Gastrocnemius medialis (tissue), 4 donors: ENCODE results near the gene POC5. TPM values are rescaled to one million over a fixed set of nuclear protein-coding genes. Genes with fewer than 3 reads are reported as not detected.

Source experiments
- ATAC-seq, 2 donors: fragments of 150-250 bp; one replicate each; pipeline ENCODE4 v1.9.1; 2016
- DNase-seq, 2 donors: peaks; one replicate each; pipeline ENCODE4 v3.0.0-alpha.2; 2019
- H3K27ac ChIP-seq, 4 donors: fragments of 200-600 bp; sonication (generic); 1 replicate in 1 of 4; 2 replicates in 3 of 4; pipeline ENCODE4 v1.5.1; 2016 to 2018; ENCODE audit warnings: mild to moderate bottlenecking in 2 of 4, moderate library complexity in 1 of 4
- H3K27me3 ChIP-seq, 3 donors: fragments of 200-600 bp; sonication (generic) in 2 of 3; 1 replicate in 1 of 3; 2 replicates in 2 of 3; pipeline versions ENCODE4 v1.5.1 to v1.6.0; 2016 to 2019; ENCODE audit warnings: mild to moderate bottlenecking in 1 of 3, moderate library complexity in 1 of 3
- H3K36me3 ChIP-seq, 2 donors: fragments of 200-600 bp; sonication (generic) in 1 of 2; one replicate each; pipeline ENCODE4 v1.5.1; 2017 to 2018
- H3K4me1 ChIP-seq, 2 donors: fragments of 200-600 bp; sonication (generic) in 1 of 2; one replicate each; pipeline ENCODE4 v1.5.1; 2016 to 2017; ENCODE audit warnings: mild to moderate bottlenecking in 2 of 2
- H3K4me3 ChIP-seq, 4 donors: fragments of 200-600 bp; sonication (generic) in 3 of 4; 1 replicate in 1 of 4; 2 replicates in 3 of 4; pipeline ENCODE4 v1.5.1; 2016 to 2019; ENCODE audit warnings: mild to moderate bottlenecking in 2 of 4
- H3K9me3 ChIP-seq, 3 donors: fragments of 200-600 bp; sonication (generic) in 2 of 3; 1 replicate in 1 of 3; 2 replicates in 2 of 3; pipeline ENCODE4 v1.5.1; 2016 to 2019
- POLR2A ChIP-seq, 2 donors: fragments of 450-650 bp; IDR thresholded peaks; one replicate each; pipeline ENCODE4 v1.6.1; 2017; ENCODE audit warnings: antibody characterized with exemption in 2 of 2, mild to moderate bottlenecking in 2 of 2, moderate library complexity in 2 of 2
- in situ Hi-C, 4 donors: fragments of 200-750 bp; cut with MboI; loops; one replicate each; pipeline versions ENCODE4 v1.15.0 to v1.8.0; 2017; ENCODE audit warnings: low sequenced_read_pairs in 4 of 4
- intact Hi-C: fragments of 100-400 bp; cut with DNase I; formaldehyde crosslinking; loops from one replicate; pipeline ENCODE4 v1.15.1; 2023; ENCODE audit warnings: low total_unique reads
- total RNA-seq, 4 donors: library from RNA; depleted of rRNA; stranded (reverse); fragments of >200 nt; gene quantifications; one replicate each; pipeline versions ENCODE4 v1.1.0 to v1.2.3, GENCODE V29; 2016
- TF ChIP-seq, protein P1 (sequence below), 5 experiments: fragments of 450-650 bp in 3 of 5; fragments of 200-600 bp in 2 of 5; sonication (generic) in 2 of 5; IDR thresholded peaks in 4 of 5; conservative IDR thresholded peaks in 1 of 5; 1 replicate in 4 of 5; 2 replicates in 1 of 5; pipeline ENCODE4 v1.5.1; 2016 to 2019; ENCODE audit warnings: antibody characterized with exemption in 5 of 5, mild to moderate bottlenecking in 3 of 5, moderate library complexity in 3 of 5

POC5 gene
- total RNA-seq, 4 donors from 2014 or later: 4.1 to 7.3 (median 5.4) TPM

DNA sequence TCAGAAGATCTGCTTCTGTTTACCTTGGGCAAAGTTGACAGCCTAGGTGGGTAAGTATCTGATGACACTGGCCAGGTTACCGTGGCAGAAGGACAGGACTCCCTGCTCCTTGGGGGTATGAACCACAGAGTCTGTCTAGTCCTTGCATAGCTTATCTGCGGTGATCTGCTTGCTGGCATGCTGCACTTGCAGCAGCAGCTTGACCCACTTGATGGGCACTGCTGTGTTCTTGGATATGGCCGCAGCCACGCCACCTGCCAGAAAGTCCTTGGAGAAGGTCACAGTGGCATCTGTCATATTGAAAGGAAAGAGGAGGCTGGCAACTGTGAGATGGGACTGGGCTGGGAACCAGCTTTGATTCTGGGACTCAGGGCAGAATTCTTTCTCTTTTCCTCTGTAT is 35.9 kb upstream of the POC5 start:
- in situ Hi-C loops (no loop called here), intact Hi-C loops (no loop called here)
- no peak overlapping the region for H3K27ac ChIP-seq
- ATAC-seq: no peak
- TF ChIP-seq POLR2A (IDR thresholded peaks at IDR 0.05): no peak
- TF ChIP-seq, protein P1, sequence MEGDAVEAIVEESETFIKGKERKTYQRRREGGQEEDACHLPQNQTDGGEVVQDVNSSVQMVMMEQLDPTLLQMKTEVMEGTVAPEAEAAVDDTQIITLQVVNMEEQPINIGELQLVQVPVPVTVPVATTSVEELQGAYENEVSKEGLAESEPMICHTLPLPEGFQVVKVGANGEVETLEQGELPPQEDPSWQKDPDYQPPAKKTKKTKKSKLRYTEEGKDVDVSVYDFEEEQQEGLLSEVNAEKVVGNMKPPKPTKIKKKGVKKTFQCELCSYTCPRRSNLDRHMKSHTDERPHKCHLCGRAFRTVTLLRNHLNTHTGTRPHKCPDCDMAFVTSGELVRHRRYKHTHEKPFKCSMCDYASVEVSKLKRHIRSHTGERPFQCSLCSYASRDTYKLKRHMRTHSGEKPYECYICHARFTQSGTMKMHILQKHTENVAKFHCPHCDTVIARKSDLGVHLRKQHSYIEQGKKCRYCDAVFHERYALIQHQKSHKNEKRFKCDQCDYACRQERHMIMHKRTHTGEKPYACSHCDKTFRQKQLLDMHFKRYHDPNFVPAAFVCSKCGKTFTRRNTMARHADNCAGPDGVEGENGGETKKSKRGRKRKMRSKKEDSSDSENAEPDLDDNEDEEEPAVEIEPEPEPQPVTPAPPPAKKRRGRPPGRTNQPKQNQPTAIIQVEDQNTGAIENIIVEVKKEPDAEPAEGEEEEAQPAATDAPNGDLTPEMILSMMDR (IDR thresholded peaks at IDR 0.05 in 4 of 5, conservative IDR thresholded peaks at IDR 0.05 in 1 of 5): no peak
- no peaks in the 10 kb centered on the region for H3K36me3 ChIP-seq
- H3K27me3 ChIP-seq: no peaks in the 10 kb centered on the region
- H3K9me3 ChIP-seq: no peaks in the 10 kb centered on the region
- no peaks in the 10 kb centered on the region for H3K4me1 ChIP-seq
- no peak overlapping the region for H3K4me3 ChIP-seq
- DNase-seq: no peak

DNA sequence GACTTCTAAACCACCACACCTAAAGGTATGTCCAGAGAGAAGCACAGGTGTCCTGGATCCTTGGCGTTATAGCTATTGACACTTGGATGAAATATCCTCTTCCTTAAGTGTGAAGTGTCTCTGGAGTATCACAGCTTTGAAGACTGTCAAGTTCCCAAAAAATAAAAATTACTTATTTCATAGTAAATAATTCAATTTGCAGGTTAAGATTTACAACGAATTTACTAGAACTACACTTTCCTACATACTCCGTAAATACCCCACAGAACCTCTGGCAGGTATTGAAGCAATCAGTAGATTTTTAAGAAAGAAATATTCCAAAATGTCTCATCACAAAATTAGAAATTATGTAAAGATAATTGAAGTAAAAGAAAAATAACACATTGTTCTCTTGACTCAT is 27.1 kb upstream of the POC5 start:
- ATAC-seq: no peak
- in situ Hi-C loops: no loop called here

DNA sequence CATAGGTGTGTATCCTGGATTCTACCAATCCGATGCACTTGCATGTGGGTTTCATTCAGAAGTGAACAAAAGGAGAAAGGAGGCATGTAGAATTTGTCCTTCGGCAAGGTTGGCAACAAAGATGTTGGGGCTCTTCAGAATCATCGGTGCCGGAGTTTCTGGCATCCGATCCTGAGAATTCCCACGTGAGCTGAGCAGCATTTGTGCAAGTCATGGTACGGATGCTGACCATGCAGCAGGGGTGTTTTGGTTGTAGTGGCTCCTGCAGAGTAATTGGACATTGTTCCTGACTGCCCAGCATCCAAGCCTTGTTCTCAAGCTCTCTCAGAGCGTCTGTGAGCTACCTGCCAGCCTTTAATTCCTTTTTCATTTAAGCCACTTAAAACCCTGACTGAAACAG is 19.0 kb upstream of the POC5 start:
- no peak for DNase-seq
- TF ChIP-seq, protein P1 (IDR thresholded peaks at IDR 0.05 in 4 of 5, conservative IDR thresholded peaks at IDR 0.05 in 1 of 5): no peak
- TF ChIP-seq POLR2A (IDR thresholded peaks at IDR 0.05): no peak
- Histone ChIP-seq H3K4me3 (no peak overlapping the region), H3K27me3 (no peaks in the 10 kb centered on the region), H3K9me3 (no peaks in the 10 kb centered on the region), H3K27ac (no peak overlapping the region), H3K4me1 (no peaks in the 10 kb centered on the region), H3K36me3 (no peaks in the 10 kb centered on the region)
- no peak for ATAC-seq
- in situ Hi-C loops (no loop called here), intact Hi-C loops (no loop called here)

More for the DNA sequence above, 27.1 kb upstream of the POC5 start:
- no peaks in the 10 kb centered on the region for H3K36me3 ChIP-seq
- H3K9me3 ChIP-seq: no peaks in the 10 kb centered on the region
- intact Hi-C loops: no loop called here
- no peak overlapping the region for H3K4me3 ChIP-seq
- no peaks in the 10 kb centered on the region for H3K4me1 ChIP-seq
- DNase-seq: no peak
- no peaks in the 10 kb centered on the region for H3K27me3 ChIP-seq
- TF ChIP-seq, protein P1 (IDR thresholded peaks at IDR 0.05 in 4 of 5, conservative IDR thresholded peaks at IDR 0.05 in 1 of 5): no peak
- TF ChIP-seq POLR2A (IDR thresholded peaks at IDR 0.05): no peak
- no peak overlapping the region for H3K27ac ChIP-seq

DNA sequence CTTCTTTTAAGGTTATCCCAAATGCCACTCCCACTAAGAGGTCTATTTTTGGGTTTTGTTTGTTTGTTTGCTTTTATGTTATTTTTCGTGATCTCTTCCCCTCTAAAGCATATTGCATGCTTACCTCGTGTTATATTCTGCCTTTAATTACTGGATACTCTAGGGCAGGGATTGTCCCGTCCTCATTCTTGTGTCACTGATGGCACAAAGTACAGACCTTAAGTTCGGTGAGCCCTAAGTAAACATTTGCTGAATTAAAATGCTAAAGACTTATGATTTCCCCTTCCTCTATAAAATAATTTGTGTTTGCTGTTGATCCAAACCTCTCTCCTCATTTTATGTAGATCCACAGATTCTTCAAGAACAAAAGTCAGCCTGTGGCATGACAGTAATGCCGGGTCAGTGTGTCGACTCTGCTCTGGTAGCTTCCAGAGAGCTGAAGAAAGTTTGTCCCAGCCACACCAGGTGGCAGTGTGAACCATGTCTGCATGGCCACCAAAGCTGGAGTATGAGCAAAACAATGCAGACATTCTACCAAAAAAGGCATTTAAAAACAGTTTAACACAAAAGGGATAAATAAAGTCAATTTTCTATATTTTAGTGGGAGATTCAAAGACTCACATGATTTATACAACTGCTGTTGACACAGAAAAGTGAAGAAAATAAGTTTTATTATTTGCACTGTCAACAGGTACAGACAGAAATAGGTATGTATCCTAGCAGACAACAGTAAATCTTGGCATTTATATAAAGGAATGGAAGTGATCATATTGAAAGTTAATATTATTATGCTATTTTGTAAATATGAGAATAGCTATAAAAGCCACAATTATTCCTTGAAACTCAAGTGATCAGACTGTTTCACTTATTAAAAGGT is 17.9 kb upstream of the POC5 start:
- in situ Hi-C loops: no loop called here
- no peak for DNase-seq
- no peak for ATAC-seq
- H3K9me3 ChIP-seq: no peaks in the 10 kb centered on the region
- H3K4me1 ChIP-seq: no peaks in the 10 kb centered on the region
- no peak overlapping the region for H3K4me3 ChIP-seq
- H3K27me3 ChIP-seq: no peaks in the 10 kb centered on the region
- no peaks in the 10 kb centered on the region for H3K36me3 ChIP-seq
- no peak for TF ChIP-seq POLR2A (IDR thresholded peaks at IDR 0.05)
- TF ChIP-seq, protein P1 (IDR thresholded peaks at IDR 0.05 in 4 of 5, conservative IDR thresholded peaks at IDR 0.05 in 1 of 5): no peak
- H3K27ac ChIP-seq: no peak overlapping the region
- intact Hi-C loops: no loop called here
